HEK293T (cell line): ENCODE data around the gene KCNQ1.

Experiments used
- ARNT ChIP-seq: fragments of 450-650 bp; IDR thresholded peaks from 2 replicates; pipeline ENCODE4 v1.6.1; 2017; ENCODE audit warnings: mild to moderate bottlenecking
- BHLHE40 ChIP-seq: fragments of 450-650 bp; IDR thresholded peaks from 2 replicates; pipeline ENCODE4 v1.6.1; 2016; ENCODE audit warnings: mild to moderate bottlenecking, moderate library complexity, borderline replicate concordance
- CTBP1 ChIP-seq: fragments of 450-650 bp; IDR thresholded peaks from 2 replicates; pipeline ENCODE4 v1.6.1; 2016; ENCODE audit warnings: borderline replicate concordance
- ELF4 ChIP-seq: fragments of 450-650 bp; IDR thresholded peaks from 2 replicates; pipeline ENCODE4 v1.6.1; 2017; ENCODE audit warnings: antibody characterized with exemption
- FOXA1 ChIP-seq: fragments of 450-650 bp; IDR thresholded peaks from 2 replicates; pipeline ENCODE4 v1.6.1; 2016; ENCODE audit warnings: mild to moderate bottlenecking
- FOXK2 ChIP-seq: fragments of 450-650 bp; IDR thresholded peaks from 2 replicates; pipeline ENCODE4 v1.6.1; 2016; ENCODE audit warnings: mild to moderate bottlenecking
- FOXM1 ChIP-seq: fragments of 450-650 bp; IDR thresholded peaks from 2 replicates; pipeline ENCODE4 v1.6.1; 2017; ENCODE audit warnings: mild to moderate bottlenecking, borderline replicate concordance
- HDGF ChIP-seq: fragments of 450-650 bp; IDR thresholded peaks from 2 replicates; pipeline ENCODE4 v1.6.1; 2017; ENCODE audit warnings: antibody characterized with exemption, borderline replicate concordance
- L3MBTL2 ChIP-seq: fragments of 450-650 bp; conservative IDR thresholded peaks from 2 replicates; pipeline ENCODE4 v1.6.1; 2016; ENCODE audit warnings: mild to moderate bottlenecking
- NFRKB ChIP-seq: fragments of 450-650 bp; IDR thresholded peaks from 2 replicates; pipeline ENCODE4 v1.6.1; 2016; ENCODE audit warnings: mild to moderate bottlenecking, moderate library complexity
- SP1 ChIP-seq: fragments of 450-650 bp; IDR thresholded peaks from 2 replicates; pipeline ENCODE4 v1.6.1; 2017
- TARDBP ChIP-seq: fragments of 450-650 bp; IDR thresholded peaks from 2 replicates; pipeline ENCODE4 v1.6.1; 2016
- ZNF384 ChIP-seq: fragments of 450-650 bp; IDR thresholded peaks from 2 replicates; pipeline ENCODE4 v1.6.1; 2016
- TF ChIP-seq, protein P1 (sequence below): fragments of 450-650 bp; IDR thresholded peaks from 2 replicates; pipeline ENCODE4 v1.6.1; 2016

DNA sequence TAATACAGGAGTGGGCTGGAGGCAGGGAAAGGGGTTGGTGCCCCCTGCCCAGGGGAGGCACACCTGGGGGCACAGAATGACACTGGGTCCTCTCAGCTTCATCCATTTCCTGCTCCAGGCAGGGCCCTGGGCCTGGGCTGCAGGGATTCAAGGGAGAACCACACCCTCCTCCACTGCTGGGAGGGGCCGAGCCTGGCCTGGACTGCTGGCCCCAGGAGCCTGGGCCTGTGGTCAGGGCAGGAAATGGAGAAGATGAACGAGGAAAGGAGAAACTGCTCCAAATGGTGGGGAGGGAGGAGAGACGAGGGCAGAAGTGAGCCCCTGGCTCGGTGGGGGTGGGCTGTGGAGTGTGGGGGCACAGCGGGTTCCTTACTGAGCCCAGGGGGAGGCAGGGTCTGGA is 293.1 kb downstream of the KCNQ1 start:
- TF ChIP-seq, protein P1, sequence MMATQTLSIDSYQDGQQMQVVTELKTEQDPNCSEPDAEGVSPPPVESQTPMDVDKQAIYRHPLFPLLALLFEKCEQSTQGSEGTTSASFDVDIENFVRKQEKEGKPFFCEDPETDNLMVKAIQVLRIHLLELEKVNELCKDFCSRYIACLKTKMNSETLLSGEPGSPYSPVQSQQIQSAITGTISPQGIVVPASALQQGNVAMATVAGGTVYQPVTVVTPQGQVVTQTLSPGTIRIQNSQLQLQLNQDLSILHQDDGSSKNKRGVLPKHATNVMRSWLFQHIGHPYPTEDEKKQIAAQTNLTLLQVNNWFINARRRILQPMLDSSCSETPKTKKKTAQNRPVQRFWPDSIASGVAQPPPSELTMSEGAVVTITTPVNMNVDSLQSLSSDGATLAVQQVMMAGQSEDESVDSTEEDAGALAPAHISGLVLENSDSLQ: no peak
- TF ChIP-seq ELF4: no peak
- TF ChIP-seq FOXM1: no peak
- TF ChIP-seq ZNF384: no peak
- TF ChIP-seq CTBP1: no peak
- no peak for TF ChIP-seq SP1
- no peak for TF ChIP-seq FOXK2
- no peak for TF ChIP-seq BHLHE40
- no peak for TF ChIP-seq FOXA1
- TF ChIP-seq NFRKB: no peak
- no peak for TF ChIP-seq ARNT
- TF ChIP-seq TARDBP: no peak
- no peak for TF ChIP-seq HDGF
- TF ChIP-seq L3MBTL2: no peak
